Measurements from ENCODE around the gene AZGP1.
"Not testable (repeated sequence)": the region's sequence is repeated elsewhere in the genome, so short reads cannot be mapped to it uniquely, and the experiment has no call there.

Gene AZGP1

DNA sequence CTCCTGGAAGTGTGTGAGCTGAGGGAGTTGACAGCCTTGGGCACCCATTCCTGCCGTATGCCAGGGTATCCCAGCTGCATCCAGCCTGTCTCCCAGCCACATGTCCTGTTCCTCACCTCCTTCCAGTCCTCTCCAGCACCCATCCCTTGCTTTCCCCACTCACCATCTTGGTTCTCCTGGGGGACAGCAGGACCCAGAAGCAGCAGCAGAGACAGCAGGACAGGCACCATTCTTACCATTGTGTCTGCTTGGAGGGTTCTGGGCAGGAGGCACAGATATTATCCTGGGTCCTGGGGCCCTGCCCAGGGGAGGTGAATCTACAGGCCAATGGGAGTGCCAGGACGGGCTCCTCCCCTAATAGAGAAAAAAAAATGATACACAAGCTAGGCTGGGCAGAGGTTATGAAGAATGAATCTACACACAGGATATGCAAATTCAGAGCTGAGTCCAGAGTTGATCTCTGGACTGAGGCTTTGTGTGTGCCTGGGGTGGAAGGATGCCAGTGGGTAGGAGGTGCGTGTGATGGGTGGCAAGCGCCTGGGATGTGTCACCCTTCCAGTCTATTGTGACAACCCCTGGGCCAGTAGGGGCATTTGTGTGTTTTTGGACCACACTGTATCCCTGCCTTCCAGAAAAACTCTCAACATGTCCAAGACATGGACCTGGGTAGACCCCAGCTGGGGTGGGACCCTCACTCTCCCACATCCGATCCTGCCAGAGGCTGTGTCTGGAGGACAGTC lies at the start of gene AZGP1:
Gene AZGP1, minus strand, starts transcription at position 250 of the 740 bp plus-strand sequence. Its CDS starts 11 bp downstream, at position 239.
- DNase-seq = no peak

GRCh38 chr7:100024020-100024619 lies 48.3 kb upstream of the AZGP1 start:
- no peak for DNase-seq

GRCh38 chr7:100023526-100023925 lies 47.7 kb upstream of the AZGP1 start:
- DNase-seq = no peak

- no peak for DNase-seq
These were observed 46.8 kb upstream of the AZGP1 start for GRCh38 chr7:100022621-100023020.

DNA sequence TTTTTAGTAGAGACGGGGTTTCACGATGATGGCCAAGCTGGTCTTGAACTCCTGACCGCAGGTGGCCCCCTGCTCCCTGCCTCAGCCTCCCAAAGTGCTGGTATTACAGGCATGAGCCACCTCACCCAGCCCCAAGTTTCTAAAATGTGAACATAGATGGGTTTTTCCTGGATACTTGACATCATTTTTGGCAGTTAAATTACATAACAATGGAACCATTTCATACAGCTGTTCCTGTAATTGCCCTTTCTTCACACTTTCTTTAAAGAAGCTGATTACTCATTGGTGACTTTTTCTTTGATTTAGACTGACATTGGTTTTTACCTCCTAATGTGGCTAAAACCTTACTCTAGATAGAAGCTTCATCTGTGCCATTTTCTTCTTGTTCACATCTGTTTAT lies 45.5 kb upstream of the AZGP1 start:
- DNase-seq = no peak

DNA sequence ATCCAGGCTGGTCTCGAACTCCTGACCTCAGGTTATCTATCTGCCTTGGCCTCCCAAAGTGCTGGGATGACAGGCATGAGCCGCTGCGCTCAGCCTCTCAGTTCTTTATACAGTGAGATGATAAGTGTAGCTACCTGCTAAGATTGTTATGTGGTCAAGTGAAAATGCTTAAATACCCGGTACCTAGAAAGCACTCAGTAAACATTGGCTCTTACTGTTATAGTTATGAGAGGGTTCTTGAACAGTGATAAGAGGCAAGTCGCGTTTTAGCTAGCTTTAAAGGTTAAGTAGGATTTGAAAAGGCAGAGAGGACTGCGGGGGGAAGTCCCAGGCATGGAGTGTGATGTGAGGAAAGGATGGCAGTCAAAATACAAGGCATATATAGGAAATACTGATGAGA lies 44.1 kb upstream of the AZGP1 start:
- DNase-seq = no peak

GRCh38 chr7:100017875-100018274 lies 42.0 kb upstream of the AZGP1 start:
- no peak for DNase-seq

- DNase-seq = no peak
These were observed 41.5 kb upstream of the AZGP1 start for GRCh38 chr7:100017300-100017699.

DNA sequence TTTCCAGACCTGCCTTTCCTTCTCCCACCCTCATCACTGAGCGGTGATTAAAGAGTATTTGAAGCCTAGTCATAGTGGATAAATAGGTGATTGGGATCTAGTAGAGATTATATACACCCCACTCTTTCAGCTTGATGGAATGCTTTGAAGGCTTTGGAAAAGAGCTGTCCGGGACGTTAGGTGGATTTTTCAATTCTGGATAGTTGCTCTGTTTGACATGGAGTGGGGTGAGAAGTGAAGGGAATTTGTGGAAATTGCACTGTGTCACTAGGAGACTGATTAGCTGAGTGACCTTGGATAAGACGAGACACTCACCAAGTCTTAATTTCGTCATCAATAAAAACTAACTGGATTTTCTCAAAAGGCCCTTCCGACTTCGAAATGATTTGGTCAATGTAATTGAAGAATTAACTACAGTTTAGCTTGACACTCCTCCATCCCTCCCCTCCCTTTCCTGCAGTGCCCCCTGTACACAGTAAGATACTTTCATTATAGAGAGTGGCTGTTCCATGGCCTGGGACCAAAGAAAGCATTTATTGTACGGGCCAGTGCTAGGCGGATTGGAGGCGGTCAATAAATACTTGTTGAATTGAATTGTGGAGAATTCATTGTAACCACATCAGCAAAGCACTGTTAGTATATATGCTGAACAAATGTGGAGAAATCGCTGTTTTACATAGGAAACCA lies 40.5 kb upstream of the AZGP1 start:
- DNase-seq = no peak

DNA sequence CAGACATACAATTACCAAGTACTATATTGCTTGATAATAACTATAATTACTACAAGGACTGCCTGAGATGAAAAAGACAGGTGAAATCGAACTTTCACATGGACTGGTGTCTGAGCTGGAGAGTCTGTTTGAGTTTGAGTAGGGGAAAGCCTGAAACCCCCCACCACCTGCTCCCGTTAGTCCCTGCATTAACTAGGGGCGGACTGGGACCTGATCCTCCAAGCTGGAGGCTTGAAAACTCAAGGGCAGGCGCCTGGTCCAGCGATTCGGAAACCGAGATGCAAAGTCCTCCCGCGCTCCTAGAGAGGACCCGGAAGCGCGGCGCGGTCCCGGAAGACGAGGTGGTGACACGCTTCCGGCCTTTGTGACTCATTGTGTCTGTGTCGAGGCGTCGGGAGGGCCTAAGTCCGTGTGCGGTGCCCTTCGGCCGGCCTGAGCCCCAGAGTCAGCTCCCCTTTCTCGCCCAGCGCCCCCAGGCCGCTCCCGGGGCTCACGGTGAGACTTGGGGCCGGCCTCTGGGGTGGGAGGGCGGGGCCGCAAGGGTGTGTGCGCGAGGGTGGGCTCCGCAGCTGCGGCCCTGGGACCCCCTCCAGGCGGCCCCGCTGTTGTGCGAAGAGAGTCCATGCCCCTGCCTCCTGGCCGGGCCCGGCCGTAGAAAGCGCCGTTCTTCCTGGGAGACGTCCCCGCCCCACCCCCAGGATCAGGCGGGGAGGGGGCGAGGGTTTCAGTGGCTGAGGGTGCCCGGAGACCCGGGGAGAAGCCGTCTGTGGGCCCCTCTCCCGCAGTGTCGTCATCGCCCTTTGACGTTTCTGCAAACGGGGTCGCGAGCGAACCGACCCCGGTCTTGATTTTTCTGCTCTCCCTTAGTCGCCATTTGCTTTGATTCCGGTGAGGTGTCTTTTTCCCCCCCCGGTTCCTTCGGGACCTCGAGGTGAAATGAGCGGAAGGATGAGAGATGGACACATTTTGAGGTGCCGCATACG lies 39.7 kb upstream of the AZGP1 start, which contains the start of gene ZKSCAN1:
Gene ZKSCAN1, plus strand, starts transcription at position 365 of the 983 bp plus-strand sequence. CDS start 7,911 bp downstream, outside the sequence.
- peak; percentile 26 for DNase-seq

GRCh38 chr7:100013328-100013676 lies 37.5 kb upstream of the AZGP1 start:
- no peak for DNase-seq

- DNase-seq = not testable (repeated sequence)
These were observed 36.8 kb upstream of the AZGP1 start for GRCh38 chr7:100012385-100013327.

GRCh38 chr7:100011516-100011915 lies 35.7 kb upstream of the AZGP1 start:
- DNase-seq = no peak

DNA sequence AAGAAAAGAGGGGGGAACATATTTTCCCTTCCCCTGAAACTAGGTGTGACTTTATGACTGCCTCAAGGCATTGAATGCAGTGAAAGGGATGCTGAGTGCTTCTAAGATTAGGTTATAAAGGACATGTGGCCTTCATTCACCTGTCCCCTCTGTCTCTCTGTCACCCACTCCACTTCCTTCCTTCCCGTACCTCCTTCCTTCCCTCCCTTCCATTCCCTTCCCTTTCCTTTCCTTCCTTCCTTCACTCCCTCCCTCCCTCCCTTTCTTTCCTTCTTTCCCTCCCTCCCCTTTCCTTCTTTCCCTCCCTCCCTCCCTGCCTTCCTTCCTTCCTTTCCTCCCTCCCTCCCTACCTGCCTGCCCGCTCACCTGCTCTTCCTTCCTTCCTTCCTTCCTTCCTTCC lies 35.1 kb upstream of the AZGP1 start:
- no peak for DNase-seq

- DNase-seq = not testable (repeated sequence)
These were observed 34.1 kb upstream of the AZGP1 start for GRCh38 chr7:100009952-100010351.

DNA sequence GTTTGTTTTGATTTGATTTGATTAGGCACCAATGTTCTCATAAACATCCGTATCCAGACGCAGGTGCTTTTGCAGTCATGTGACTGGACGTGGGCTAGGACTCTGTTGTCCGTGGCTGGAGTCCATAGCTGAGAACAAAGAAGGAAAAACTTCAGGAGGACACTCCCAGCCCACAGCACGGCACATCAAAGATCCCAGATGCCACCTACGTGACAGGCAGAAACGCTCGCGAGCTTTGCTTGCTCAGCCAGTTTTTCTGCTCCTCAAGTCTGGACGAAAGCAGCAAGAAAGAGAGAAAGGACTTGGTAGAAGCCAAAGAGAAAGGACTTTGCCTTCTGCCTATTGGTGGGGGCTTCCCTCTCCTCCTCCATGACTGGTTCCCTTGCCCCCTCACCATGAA lies 32.7 kb upstream of the AZGP1 start:
- DNase-seq = no peak

GRCh38 chr7:100007887-100008286 lies 32.1 kb upstream of the AZGP1 start:
- no peak for DNase-seq

DNA sequence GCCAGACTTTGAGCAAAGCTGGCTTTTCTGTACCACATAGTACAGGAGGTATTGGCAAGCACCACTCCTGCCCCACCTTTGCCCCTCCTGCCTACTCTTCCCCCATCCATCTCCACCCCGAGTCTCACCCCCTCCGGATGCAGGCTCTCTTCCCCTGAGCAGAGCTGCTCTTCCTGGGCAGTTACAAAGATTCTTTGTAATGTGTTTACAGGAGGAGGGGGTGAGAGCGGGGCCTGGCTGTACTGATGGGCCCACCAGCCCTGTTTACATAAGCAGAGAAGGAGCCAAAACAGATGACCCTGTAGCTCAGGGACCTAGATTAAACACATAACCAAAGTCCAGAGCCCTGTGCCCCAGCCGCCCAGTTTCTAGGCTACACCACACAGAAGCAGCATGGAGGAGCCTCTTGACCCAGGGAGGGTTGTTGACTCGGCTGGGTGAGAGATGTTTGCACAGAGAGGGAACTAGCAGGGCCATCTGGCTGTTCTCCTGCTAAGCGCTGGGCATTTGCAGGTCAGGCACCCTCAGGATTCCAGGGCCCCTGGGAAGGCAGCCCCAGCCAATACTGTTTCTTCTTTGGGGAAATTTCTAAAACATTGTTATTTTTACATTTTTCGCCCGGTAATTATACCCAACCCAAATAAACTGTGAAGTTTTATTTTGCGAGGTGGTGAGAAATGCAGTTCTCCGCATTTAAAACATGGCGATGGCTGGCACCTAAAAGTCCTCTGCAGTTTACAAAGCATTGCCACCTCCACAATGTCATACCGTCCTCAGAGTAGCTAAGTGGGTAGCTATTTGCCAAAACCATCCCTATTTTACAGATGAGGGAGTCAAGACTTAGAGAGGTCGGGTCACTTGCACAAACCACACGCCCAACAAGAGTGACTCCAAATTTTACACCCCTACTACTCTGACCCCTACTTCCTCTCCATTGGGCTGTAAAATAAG lies 28.2 kb upstream of the AZGP1 start:
- DNase-seq = no peak

DNA sequence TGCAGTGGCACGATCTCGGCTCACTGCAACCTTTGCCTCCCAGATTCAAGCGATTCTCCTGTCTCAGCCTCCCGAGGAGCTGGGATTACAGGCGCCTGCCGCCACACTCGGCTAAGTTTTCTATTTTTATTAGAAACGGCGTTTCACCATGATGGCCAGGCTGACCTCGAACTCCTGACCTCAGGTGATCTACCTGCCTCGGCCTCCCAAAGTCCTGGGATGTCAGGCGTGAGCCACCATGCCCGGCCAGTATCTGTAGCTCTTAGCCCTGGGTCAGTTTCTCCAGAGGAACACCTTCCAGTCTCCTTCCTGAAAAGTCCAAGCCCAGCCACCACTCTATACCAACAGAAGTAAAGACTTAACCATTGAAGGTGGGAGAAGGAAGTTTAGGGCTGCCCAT lies 24.4 kb upstream of the AZGP1 start:
- DNase-seq = no peak

- DNase-seq = no peak
These were observed 21.8 kb upstream of the AZGP1 start for GRCh38 chr7:99997545-99998137.

Measured in SIG-M5 (cell line).